Brain microvascular endothelial cell (primary cell): ENCODE results near the gene DDX27.

Source experiments
- DNase-seq: peaks from one replicate; pipeline ENCODE4 v3.0.0-alpha.2; 2020
- H3K27ac ChIP-seq: fragments of 250-450 bp; sonication (Bioruptor Pico); 2 replicates; pipeline ENCODE4 v1.5.1; 2020; ENCODE audit warnings: mild to moderate bottlenecking, moderate library complexity
- H3K27me3 ChIP-seq: fragments of 250-450 bp; sonication (Bioruptor Pico); replicated peaks from 2 replicates; pipeline ENCODE4 v1.5.1; 2020; ENCODE audit warnings: mild to moderate bottlenecking
- H3K36me3 ChIP-seq: fragments of 250-450 bp; sonication (Bioruptor Pico); replicated peaks from 2 replicates; pipeline ENCODE4 v1.5.1; 2020; ENCODE audit warnings: mild to moderate bottlenecking
- H3K4me3 ChIP-seq: 2 replicates; pipeline ENCODE4 v1.5.1; 2011; ENCODE audit warnings: low read depth, mild to moderate bottlenecking, control low read depth, low read length, moderate library complexity
- in situ Hi-C: cut with HindIII; loops from 2 replicates; pipeline ENCODE4 v1.10.0; 2017; ENCODE audit warnings: low sequenced_read_pairs, low pct_ligation_motif_present
- TF ChIP-seq, protein P1 (sequence below): IDR thresholded peaks from 2 replicates; pipeline ENCODE4 v1.5.1; 2011; ENCODE audit warnings: low read depth, mild to moderate bottlenecking, moderate library complexity, low read length, control low read depth, inconsistent platforms; ENCODE audit errors: missing control alignments

The DDX27 gene

DNA sequence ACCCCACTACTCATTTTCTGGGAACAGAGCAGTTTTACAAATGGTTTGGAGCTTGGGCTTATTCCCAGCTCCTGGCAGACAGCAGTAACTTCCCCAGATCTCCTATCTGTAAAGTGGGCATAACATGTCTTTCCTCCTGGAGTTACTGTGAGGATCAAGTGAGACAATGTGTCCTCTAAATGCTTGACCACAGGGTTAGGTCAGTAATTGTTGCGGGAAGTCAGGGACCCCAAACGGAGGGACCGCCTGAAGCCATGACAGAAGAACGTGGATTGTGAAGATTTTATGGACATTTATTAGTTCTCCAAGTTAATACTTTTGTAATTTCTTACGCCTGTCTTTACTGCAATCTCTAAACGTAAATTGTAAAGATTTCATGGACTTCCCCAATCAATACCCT, 73.9 kb downstream of the DDX27 start:
- TF ChIP-seq, protein P1, sequence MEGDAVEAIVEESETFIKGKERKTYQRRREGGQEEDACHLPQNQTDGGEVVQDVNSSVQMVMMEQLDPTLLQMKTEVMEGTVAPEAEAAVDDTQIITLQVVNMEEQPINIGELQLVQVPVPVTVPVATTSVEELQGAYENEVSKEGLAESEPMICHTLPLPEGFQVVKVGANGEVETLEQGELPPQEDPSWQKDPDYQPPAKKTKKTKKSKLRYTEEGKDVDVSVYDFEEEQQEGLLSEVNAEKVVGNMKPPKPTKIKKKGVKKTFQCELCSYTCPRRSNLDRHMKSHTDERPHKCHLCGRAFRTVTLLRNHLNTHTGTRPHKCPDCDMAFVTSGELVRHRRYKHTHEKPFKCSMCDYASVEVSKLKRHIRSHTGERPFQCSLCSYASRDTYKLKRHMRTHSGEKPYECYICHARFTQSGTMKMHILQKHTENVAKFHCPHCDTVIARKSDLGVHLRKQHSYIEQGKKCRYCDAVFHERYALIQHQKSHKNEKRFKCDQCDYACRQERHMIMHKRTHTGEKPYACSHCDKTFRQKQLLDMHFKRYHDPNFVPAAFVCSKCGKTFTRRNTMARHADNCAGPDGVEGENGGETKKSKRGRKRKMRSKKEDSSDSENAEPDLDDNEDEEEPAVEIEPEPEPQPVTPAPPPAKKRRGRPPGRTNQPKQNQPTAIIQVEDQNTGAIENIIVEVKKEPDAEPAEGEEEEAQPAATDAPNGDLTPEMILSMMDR, result no peak
- DNase-seq, result no peak
- H3K4me3 ChIP-seq, result no peak overlapping the region
- in situ Hi-C loops, result no loop called here
- H3K27ac ChIP-seq, result no peak overlapping the region
- no peaks in the 10 kb centered on the region for H3K27me3 ChIP-seq
- H3K36me3 ChIP-seq, result peaks cover 30% of the 10 kb centered on the region
